HT-29 (cell line): ENCODE data around the gene KRTAP21-2. TPM values are rescaled to one million over a fixed set of nuclear protein-coding genes. Genes with fewer than 3 reads are reported as not detected.

ENCODE experiments used
- small RNA-seq: library from RNA; depleted of rRNA; stranded (forward); fragments of <200 nt; gene quantifications from one replicate; pipeline ENCODE3, GENCODE V24; 2014
- total RNA-seq: library from RNA; depleted of rRNA; stranded (reverse); fragments of >200 nt; shearing (Covaris generic); gene quantifications from 2 replicates; pipeline ENCODE4 v1.2.3, GENCODE V29; 2014; rRNA removed

Gene KRTAP21-2
- total RNA-seq, 1 experiment from 2014 or later: not detected

Small RNA genes lying within 50 kb of the gene (small RNA-seq; reads per million reads assigned to genes)
- not detected for gene AP000244.1
- not detected for gene KRTAP21-3

Other genes starting within 250 kb of the KRTAP21-2 start
- gene KRTAP19-5, start 245.1 kb downstream of the KRTAP21-2 start, total RNA-seq: not detected in 2 replicates
- gene KRTAP19-6, start 205.4 kb downstream of the KRTAP21-2 start, total RNA-seq: not detected in 2 replicates
- gene KRTAP19-7, start 185.9 kb downstream of the KRTAP21-2 start, total RNA-seq: not detected in 2 replicates
- not detected in 2 replicates for gene KRTAP22-2, start 156.9 kb downstream of the KRTAP21-2 start, total RNA-seq
- not detected in 2 replicates for gene KRTAP6-3, start 154.8 kb downstream of the KRTAP21-2 start, total RNA-seq
- not detected in 2 replicates for gene KRTAP6-2, start 148.4 kb downstream of the KRTAP21-2 start, total RNA-seq
- not detected in 2 replicates for gene KRTAP22-1, start 146.2 kb downstream of the KRTAP21-2 start, total RNA-seq
- gene KRTAP6-1, start 133.3 kb downstream of the KRTAP21-2 start, total RNA-seq: not detected in 2 replicates
- gene KRTAP20-1, start 130.8 kb downstream of the KRTAP21-2 start, total RNA-seq: not detected in 2 replicates
- gene KRTAP20-4, start 126.6 kb downstream of the KRTAP21-2 start, total RNA-seq: not detected in 2 replicates
- not detected in 2 replicates for gene KRTAP20-2, start 112.1 kb downstream of the KRTAP21-2 start, total RNA-seq
- gene KRTAP20-3, start 104.4 kb downstream of the KRTAP21-2 start, total RNA-seq: not detected in 2 replicates
- not detected in 2 replicates for gene KRTAP21-3, start 28.5 kb downstream of the KRTAP21-2 start, total RNA-seq
- not detected in 2 replicates for gene KRTAP21-1, start 8.2 kb upstream of the KRTAP21-2 start, total RNA-seq
- gene KRTAP8-1, start 66.0 kb upstream of the KRTAP21-2 start, total RNA-seq: not detected in 2 replicates
- not detected in 2 replicates for gene KRTAP7-1, start 82.5 kb upstream of the KRTAP21-2 start, total RNA-seq
- not detected in 2 replicates for gene KRTAP11-1, start 134.3 kb upstream of the KRTAP21-2 start, total RNA-seq